Breast epithelium (tissue), 3 donors: ENCODE results near the gene CDS2.

Experiments used
- POLR2A ChIP-seq: fragments of 450-650 bp; IDR thresholded peaks from one replicate; pipeline ENCODE4 v1.6.1; 2016; ENCODE audit warnings: antibody characterized with exemption, mild to moderate bottlenecking, moderate library complexity
- TF ChIP-seq, protein P1 (sequence below), 3 donors: fragments of 450-650 bp; IDR thresholded peaks; one replicate each; pipeline ENCODE4 v1.5.1; 2016 to 2017; ENCODE audit warnings: antibody characterized with exemption in 3 of 3, mild to moderate bottlenecking in 3 of 3, moderate library complexity in 3 of 3

DNA sequence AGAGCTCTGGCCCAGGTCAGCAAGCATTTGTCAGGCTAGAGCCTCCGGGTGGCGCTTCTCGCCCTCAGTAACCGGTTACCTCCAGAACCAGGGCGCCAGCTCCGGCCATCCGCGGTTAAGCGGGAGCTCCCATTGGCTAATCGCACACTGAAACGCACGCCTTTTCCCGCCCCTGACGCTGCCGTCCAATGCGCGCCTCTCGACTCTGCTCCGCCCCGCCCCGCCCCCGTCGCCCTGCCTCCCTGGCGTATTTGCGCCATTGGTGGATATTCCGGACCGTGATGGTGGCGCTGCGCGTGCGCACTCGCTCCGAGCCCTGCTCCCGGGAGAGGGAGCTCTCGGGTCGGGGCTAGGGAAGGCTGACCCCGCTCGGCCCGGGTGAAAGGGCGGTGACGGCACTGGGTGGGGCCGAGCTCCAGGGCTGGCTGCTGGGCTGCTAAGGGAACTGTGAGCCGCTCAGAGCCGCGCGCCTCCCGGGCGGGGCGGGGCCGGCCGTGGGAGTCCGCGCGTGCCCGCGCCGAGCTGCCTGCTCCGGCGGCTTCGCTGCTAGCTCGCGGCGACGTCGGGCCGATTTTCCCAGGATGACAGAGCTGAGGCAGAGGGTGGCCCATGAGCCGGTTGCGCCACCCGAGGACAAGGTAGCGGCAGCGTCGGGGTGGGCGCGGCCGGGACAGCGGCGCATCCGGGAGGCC lies at the start of gene CDS2:
- TF ChIP-seq, protein P1, sequence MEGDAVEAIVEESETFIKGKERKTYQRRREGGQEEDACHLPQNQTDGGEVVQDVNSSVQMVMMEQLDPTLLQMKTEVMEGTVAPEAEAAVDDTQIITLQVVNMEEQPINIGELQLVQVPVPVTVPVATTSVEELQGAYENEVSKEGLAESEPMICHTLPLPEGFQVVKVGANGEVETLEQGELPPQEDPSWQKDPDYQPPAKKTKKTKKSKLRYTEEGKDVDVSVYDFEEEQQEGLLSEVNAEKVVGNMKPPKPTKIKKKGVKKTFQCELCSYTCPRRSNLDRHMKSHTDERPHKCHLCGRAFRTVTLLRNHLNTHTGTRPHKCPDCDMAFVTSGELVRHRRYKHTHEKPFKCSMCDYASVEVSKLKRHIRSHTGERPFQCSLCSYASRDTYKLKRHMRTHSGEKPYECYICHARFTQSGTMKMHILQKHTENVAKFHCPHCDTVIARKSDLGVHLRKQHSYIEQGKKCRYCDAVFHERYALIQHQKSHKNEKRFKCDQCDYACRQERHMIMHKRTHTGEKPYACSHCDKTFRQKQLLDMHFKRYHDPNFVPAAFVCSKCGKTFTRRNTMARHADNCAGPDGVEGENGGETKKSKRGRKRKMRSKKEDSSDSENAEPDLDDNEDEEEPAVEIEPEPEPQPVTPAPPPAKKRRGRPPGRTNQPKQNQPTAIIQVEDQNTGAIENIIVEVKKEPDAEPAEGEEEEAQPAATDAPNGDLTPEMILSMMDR (IDR thresholded peaks at IDR 0.05) = peak in 2 of 3 donors; percentile 34 to 45
- peak; percentile 13 for TF ChIP-seq POLR2A
